Chondrocyte (in vitro differentiated cells): Measurements from ENCODE around the gene FAM20C. TPM values are rescaled to one million over a fixed set of nuclear protein-coding genes. Genes with fewer than 3 reads are reported as not detected.

Experiments
- DNase-seq: peaks from one replicate; pipeline ENCODE4 v3.0.0; 2021; ENCODE audit warnings: mixed read lengths, low spot score
- H3K27ac Mint-ChIP-seq: one replicate; pipeline ENCODE4 v1.8.0; 2021; ENCODE audit warnings: mild to moderate bottlenecking, moderate library complexity, mixed read lengths; ENCODE audit not compliant: unreplicated experiment
- H3K27me3 Mint-ChIP-seq: 2 replicates; pipeline ENCODE4 v1.8.0; 2021; ENCODE audit warnings: low read depth, mixed read lengths
- H3K36me3 Mint-ChIP-seq: 2 replicates; pipeline ENCODE4 v1.8.0; 2021; ENCODE audit warnings: low read depth, mixed read lengths
- H3K4me1 Mint-ChIP-seq: 2 replicates; pipeline ENCODE4 v1.8.0; 2021; ENCODE audit warnings: low read depth, mild to moderate bottlenecking, mixed read lengths
- H3K4me3 Mint-ChIP-seq: one replicate; pipeline ENCODE4 v1.8.0; 2021; ENCODE audit warnings: mild to moderate bottlenecking, moderate library complexity, mixed read lengths; ENCODE audit not compliant: unreplicated experiment
- H3K9me3 Mint-ChIP-seq: 2 replicates; pipeline ENCODE4 v1.8.0; 2021; ENCODE audit warnings: low read depth, mixed read lengths
- total RNA-seq: library from RNA; stranded (reverse); gene quantifications from 3 replicates; pipeline ENCODE4 v1.2.1, GENCODE V29; 2021
- TF ChIP-seq, protein P1 (sequence below): fragments of 200-600 bp; sonication (generic); IDR thresholded peaks from 2 replicates; pipeline ENCODE4 v1.5.0; 2021; ENCODE audit warnings: antibody characterized with exemption, mild to moderate bottlenecking, moderate library complexity

FAM20C gene
- total RNA-seq, 1 donor from 2014 or later, result 34.4 TPM

GRCh38 chr7:183496-184292 is 8.7 kb upstream of the FAM20C start:
- no peak for DNase-seq
- Mint-ChIP-seq H3K27me3 (peaks cover 13% of the 10 kb centered on the region), H3K27ac (no peak overlapping the region), H3K4me3 (no peak overlapping the region), H3K4me1 (no peaks in the 10 kb centered on the region), H3K36me3 (no peaks in the 10 kb centered on the region), H3K9me3 (no peaks in the 10 kb centered on the region)
- TF ChIP-seq, protein P1, sequence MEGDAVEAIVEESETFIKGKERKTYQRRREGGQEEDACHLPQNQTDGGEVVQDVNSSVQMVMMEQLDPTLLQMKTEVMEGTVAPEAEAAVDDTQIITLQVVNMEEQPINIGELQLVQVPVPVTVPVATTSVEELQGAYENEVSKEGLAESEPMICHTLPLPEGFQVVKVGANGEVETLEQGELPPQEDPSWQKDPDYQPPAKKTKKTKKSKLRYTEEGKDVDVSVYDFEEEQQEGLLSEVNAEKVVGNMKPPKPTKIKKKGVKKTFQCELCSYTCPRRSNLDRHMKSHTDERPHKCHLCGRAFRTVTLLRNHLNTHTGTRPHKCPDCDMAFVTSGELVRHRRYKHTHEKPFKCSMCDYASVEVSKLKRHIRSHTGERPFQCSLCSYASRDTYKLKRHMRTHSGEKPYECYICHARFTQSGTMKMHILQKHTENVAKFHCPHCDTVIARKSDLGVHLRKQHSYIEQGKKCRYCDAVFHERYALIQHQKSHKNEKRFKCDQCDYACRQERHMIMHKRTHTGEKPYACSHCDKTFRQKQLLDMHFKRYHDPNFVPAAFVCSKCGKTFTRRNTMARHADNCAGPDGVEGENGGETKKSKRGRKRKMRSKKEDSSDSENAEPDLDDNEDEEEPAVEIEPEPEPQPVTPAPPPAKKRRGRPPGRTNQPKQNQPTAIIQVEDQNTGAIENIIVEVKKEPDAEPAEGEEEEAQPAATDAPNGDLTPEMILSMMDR, result no peak

GRCh38 chr7:184294-185264 is 7.8 kb upstream of the FAM20C start:
- no peak for DNase-seq
- H3K9me3 Mint-ChIP-seq, result no peaks in the 10 kb centered on the region
- H3K36me3 Mint-ChIP-seq, result no peaks in the 10 kb centered on the region
- H3K4me3 Mint-ChIP-seq, result no peak overlapping the region
- no peaks in the 10 kb centered on the region for H3K4me1 Mint-ChIP-seq
- peaks cover 5% of the 10 kb centered on the region for H3K27me3 Mint-ChIP-seq
- TF ChIP-seq, protein P1, result no peak
- H3K27ac Mint-ChIP-seq, result no peak overlapping the region

GRCh38 chr7:186516-187113 is 5.8 kb upstream of the FAM20C start:
- TF ChIP-seq, protein P1, result no peak
- no peaks in the 10 kb centered on the region for H3K36me3 Mint-ChIP-seq
- peaks cover 8% of the 10 kb centered on the region for H3K4me1 Mint-ChIP-seq
- H3K27me3 Mint-ChIP-seq, result peaks cover 3% of the 10 kb centered on the region
- no peak for DNase-seq
- H3K9me3 Mint-ChIP-seq, result no peaks in the 10 kb centered on the region
- H3K4me3 Mint-ChIP-seq, result no peak overlapping the region
- no peak overlapping the region for H3K27ac Mint-ChIP-seq

DNA sequence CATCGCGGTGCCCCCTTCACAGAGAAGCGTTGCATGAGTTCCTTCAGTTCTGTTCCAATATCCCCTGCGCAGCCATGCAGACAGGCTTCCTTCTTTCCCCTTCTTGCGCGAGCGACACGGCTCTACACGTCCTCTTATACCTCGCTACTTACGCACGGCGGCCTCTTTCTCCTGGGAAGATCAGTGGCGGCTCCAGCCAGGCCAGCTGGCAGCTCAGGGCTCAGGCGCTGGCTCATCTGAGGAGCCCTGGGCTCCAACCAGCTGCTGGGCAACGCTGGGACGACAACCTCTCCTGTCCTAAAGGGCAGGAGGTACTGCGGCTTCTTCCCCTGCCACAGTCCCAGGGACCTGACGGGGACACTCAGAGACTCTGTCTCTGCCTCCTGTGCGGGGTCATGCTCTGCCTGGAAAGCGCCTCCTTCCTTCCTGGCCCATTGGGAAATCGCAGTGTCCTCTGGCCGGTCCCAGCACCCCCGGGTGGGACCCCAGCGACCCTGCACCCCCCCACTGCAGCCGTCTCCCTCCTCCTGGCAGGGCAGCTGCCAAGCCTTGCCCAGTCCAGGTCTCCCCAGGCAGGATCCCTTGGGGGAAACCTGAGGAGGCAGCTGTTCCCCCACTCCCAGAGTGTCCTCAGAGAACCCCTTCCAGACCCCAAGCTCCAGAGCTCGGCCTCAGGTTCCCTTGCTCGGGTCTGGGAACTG is 5.0 kb upstream of the FAM20C start:
- H3K27me3 Mint-ChIP-seq, result peaks cover 3% of the 10 kb centered on the region
- TF ChIP-seq, protein P1, result no peak
- no peak overlapping the region for H3K27ac Mint-ChIP-seq
- H3K36me3 Mint-ChIP-seq, result no peaks in the 10 kb centered on the region
- H3K9me3 Mint-ChIP-seq, result no peaks in the 10 kb centered on the region
- peaks cover 9% of the 10 kb centered on the region for H3K4me1 Mint-ChIP-seq
- no peak overlapping the region for H3K4me3 Mint-ChIP-seq
- no peak for DNase-seq
